Lung (tissue), 12 donors: ENCODE measurements around the gene DYSF. TPM values are rescaled to one million over a fixed set of nuclear protein-coding genes. Genes with fewer than 3 reads are reported as not detected.

Source experiments
- ATAC-seq: fragments of 200-7000 bp; cut with Tn5 transposase; one replicate; pipeline ENCODE4 v1.9.1; 2020; ENCODE audit warnings: moderate number of reproducible peaks; ENCODE audit not compliant: insufficient read depth, low FRiP score
- DNase-seq, 3 donors: peaks; one replicate each; pipeline ENCODE4 v3.0.0-alpha.2; 2013 to 2017
- H3K27ac ChIP-seq, 2 donors: one replicate each; pipeline ENCODE4 v1.5.1; 2013; ENCODE audit warnings: mild to moderate bottlenecking in 2 of 2, moderate library complexity in 2 of 2, control low read depth in 1 of 2, inconsistent platforms in 1 of 2, low read depth in 1 of 2, low read length in 1 of 2
- H3K27me3 ChIP-seq, 3 donors: one replicate each; pipeline ENCODE4 v1.5.1; 2013; ENCODE audit warnings: low read length in 2 of 3; ENCODE audit not compliant: control insufficient read depth in 3 of 3, insufficient read depth in 3 of 3
- H3K36me3 ChIP-seq, 4 donors: one replicate each; pipeline ENCODE4 v1.5.1; 2013; ENCODE audit warnings: low read length in 4 of 4, mild to moderate bottlenecking in 1 of 4, moderate library complexity in 1 of 4; ENCODE audit not compliant: control insufficient read depth in 4 of 4, insufficient read depth in 4 of 4
- H3K4me1 ChIP-seq, 5 donors: one replicate each; pipeline ENCODE4 v1.5.1; 2013; ENCODE audit warnings: low read length in 5 of 5, mild to moderate bottlenecking in 2 of 5, moderate library complexity in 1 of 5; ENCODE audit not compliant: control insufficient read depth in 5 of 5, insufficient read depth in 5 of 5
- H3K4me3 ChIP-seq: one replicate; pipeline ENCODE4 v1.5.1; 2013; ENCODE audit warnings: mild to moderate bottlenecking, control low read depth, moderate library complexity
- H3K9ac ChIP-seq, 2 donors: one replicate each; pipeline ENCODE4 v1.5.1; 2013; ENCODE audit warnings: low read length in 2 of 2, control low read depth in 1 of 2; ENCODE audit not compliant: insufficient read depth in 1 of 2
- H3K9me3 ChIP-seq, 4 donors: one replicate each; pipeline ENCODE4 v1.5.1; 2013; ENCODE audit warnings: low read length in 3 of 4, mild to moderate bottlenecking in 1 of 4, moderate library complexity in 1 of 4; ENCODE audit not compliant: control insufficient read depth in 4 of 4, insufficient read depth in 3 of 4
- WGBS, 2 donors: extraction: QIAGEN DNeasy Blood & Tissue Kit; methylation state at CpG; one replicate each; pipeline ENCODE4 v1.1.7; 2013; 5-methylcytosine and 5-hydroxymethylcytosine counted together
- polyA plus RNA-seq, 2 donors: library from polyadenylated mRNA; stranded (reverse); fragments of 200-250 nt; gene quantifications; one replicate each; pipeline ENCODE4 v1.2.1, GENCODE V29; 2013
- total RNA-seq, 2 donors: library from RNA; depleted of rRNA in 1 of 2; stranded (reverse); fragments of >200 nt in 1 of 2; gene quantifications; one replicate each; pipeline ENCODE4 v1.2.1, GENCODE V29; 2014 to 2021
- TF ChIP-seq, protein P1 (sequence below): IDR thresholded peaks from 2 replicates; pipeline ENCODE4 v1.5.1; 2012; ENCODE audit warnings: mild to moderate bottlenecking; ENCODE audit errors: control extremely low read depth, extremely low read depth
- donor health status: control.
- donor health status: control.
- donor health status: Bipolar disorder and iron deficiency.
- donor health status: healthy.
- donor health status: DM: yes; HTN: yes; CAD: no.

Gene DYSF
- total and polyA plus RNA-seq, 4 donors = 12.9 to 56.2 (median 40.0) TPM

DNA sequence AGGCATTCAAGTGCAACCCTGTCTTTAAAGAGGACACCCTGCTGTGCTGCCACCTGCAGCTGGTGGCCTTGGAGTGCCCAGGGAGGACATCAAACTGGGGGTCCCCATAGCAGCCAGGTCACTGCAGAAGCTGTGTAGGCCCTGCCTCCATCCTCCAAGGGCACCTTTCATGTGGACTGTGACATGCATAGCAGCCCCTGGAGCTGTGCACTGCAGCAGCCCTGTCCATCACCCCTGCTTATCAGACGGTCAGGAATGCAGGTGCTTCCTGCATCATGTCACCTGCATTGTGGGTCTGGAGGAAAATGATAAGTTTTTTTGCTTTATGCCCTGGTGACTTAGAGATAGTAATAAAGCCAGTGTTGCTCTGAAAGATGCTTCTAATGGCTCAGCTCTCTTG is 155.7 kb downstream of the DYSF start:
- TF ChIP-seq, protein P1, sequence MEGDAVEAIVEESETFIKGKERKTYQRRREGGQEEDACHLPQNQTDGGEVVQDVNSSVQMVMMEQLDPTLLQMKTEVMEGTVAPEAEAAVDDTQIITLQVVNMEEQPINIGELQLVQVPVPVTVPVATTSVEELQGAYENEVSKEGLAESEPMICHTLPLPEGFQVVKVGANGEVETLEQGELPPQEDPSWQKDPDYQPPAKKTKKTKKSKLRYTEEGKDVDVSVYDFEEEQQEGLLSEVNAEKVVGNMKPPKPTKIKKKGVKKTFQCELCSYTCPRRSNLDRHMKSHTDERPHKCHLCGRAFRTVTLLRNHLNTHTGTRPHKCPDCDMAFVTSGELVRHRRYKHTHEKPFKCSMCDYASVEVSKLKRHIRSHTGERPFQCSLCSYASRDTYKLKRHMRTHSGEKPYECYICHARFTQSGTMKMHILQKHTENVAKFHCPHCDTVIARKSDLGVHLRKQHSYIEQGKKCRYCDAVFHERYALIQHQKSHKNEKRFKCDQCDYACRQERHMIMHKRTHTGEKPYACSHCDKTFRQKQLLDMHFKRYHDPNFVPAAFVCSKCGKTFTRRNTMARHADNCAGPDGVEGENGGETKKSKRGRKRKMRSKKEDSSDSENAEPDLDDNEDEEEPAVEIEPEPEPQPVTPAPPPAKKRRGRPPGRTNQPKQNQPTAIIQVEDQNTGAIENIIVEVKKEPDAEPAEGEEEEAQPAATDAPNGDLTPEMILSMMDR = no peak
- no peaks in the 10 kb centered on the region for H3K36me3 ChIP-seq
- no peak overlapping the region for H3K27ac ChIP-seq
- H3K9me3 ChIP-seq = no peaks in the 10 kb centered on the region
- H3K4me3 ChIP-seq = no peak overlapping the region
- WGBS, 2 donors = 16 to 32% methylated on average over 1 of the region's 1 CpG
- H3K4me1 ChIP-seq = peaks cover 2 to 18% (median 7%) of the 10 kb centered on the region in 5 donors
- H3K27me3 ChIP-seq = no peaks in the 10 kb centered on the region
- ATAC-seq = no peak
- DNase-seq = peak in 1 of 3 donors; percentile 10
- H3K9ac ChIP-seq = no peak overlapping the region

- Histone ChIP-seq H3K27ac (no peak overlapping the region), H3K36me3 (no peaks in the 10 kb centered on the region), H3K27me3 (no peaks in the 10 kb centered on the region), H3K4me1 (peaks cover 0 to 18% (median 7%) of the 10 kb centered on the region in 5 donors), H3K4me3 (no peak overlapping the region), H3K9ac (no peak overlapping the region), H3K9me3 (no peaks in the 10 kb centered on the region)
- DNase-seq (peak in 1 of 3 donors; percentile 5), ATAC-seq (no peak)
- WGBS, 2 donors = 76 to 82% methylated on average over 5 of the region's 5 CpGs
- TF ChIP-seq, protein P1 = no peak
Observed at GRCh38 chr2:71609441-71609840, 156.1 kb downstream of the DYSF start.

DNA sequence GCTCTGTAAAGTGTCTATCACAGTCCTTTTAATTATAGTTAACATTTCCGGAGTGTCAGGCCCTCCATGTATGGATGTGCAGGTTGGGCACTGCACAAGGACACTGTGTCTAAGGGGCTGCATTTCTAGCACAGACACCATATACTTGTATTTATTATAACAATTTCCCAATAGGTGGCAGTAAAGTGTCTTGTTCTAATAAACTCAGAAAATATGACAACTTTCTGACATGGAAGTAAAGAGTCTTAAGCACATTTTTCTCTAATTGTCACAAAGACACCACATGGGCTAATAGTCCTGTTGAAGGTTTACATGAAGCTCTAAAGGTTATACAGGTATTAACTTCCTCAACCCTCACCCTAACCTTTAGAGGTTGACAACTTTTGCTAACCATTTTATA is 156.6 kb downstream of the DYSF start:
- H3K36me3 ChIP-seq = no peaks in the 10 kb centered on the region
- H3K27ac ChIP-seq = no peak overlapping the region
- TF ChIP-seq, protein P1 = no peak
- peaks cover 4 to 18% (median 9%) of the 10 kb centered on the region in 5 donors for H3K4me1 ChIP-seq
- no peaks in the 10 kb centered on the region for H3K27me3 ChIP-seq
- ATAC-seq (no peak), DNase-seq (peak; percentile 8 to 66 (median 57))
- 60 to 93% methylated on average over 1 of the region's 1 CpG for WGBS, 2 donors
- no peak overlapping the region for H3K4me3 ChIP-seq
- no peaks in the 10 kb centered on the region for H3K9me3 ChIP-seq
- no peak overlapping the region for H3K9ac ChIP-seq

DNA sequence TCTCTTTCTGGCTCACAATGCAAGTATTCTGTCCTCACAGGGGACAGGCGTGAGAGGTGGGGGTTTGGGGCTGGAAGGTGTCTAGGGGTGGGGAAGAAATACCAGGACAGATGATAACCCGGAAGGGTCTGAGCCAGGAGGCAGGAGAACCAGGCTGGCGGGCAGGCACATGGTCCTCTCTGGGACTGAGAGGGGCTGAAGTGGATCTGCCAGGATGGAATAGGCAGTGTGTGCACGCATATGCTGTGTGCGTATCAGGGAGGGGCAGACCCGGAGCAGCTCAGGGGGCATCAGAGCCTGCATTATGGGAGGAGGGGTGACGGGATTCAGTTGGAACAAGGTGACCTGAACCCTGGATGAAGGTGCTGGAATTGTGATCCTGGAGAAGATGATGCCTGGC is 157.3 kb downstream of the DYSF start:
- H3K36me3 ChIP-seq = no peaks in the 10 kb centered on the region
- H3K27me3 ChIP-seq = no peaks in the 10 kb centered on the region
- ATAC-seq (no peak), DNase-seq (peak in 1 of 3 donors; percentile 3)
- no peak overlapping the region for H3K9ac ChIP-seq
- no peak overlapping the region for H3K4me3 ChIP-seq
- H3K4me1 ChIP-seq = peaks cover 0 to 22% (median 12%) of the 10 kb centered on the region in 5 donors
- H3K9me3 ChIP-seq = no peaks in the 10 kb centered on the region
- no peak overlapping the region for H3K27ac ChIP-seq
- 91 to 94% methylated on average over 7 of the region's 7 CpGs for WGBS, 2 donors
- TF ChIP-seq, protein P1 = no peak
